Measurements from ENCODE around the gene DCP2.

Gene DCP2

GRCh38 chr5:113060408-113061025 is 83.9 kb downstream of the DCP2 start:
- Histone ChIP-seq H3K27ac (ENCODE audit: low read depth, low read length) (no peak overlapping the region), H3K4me2 (ENCODE audit: low read length) (no peak overlapping the region), H2BK120ac (ENCODE audit: low read depth, low read length) (no peak overlapping the region), H3K4me1 (ENCODE audit: control insufficient read depth, low read depth, low read length) (no peaks in the 10 kb centered on the region), H3K4me3 (ENCODE audit: low read length) (no peak overlapping the region), H3K36me3 (ENCODE audit: control insufficient read depth, insufficient read depth, low read length) (peaks cover 6% of the 10 kb centered on the region), H2AK5ac (ENCODE audit: low read length) (no peak overlapping the region), H2BK5ac (ENCODE audit: low read length) (no peak overlapping the region), H4K8ac (ENCODE audit: low read depth, low read length) (no peak overlapping the region), H3K18ac (ENCODE audit: low read length) (no peak overlapping the region), H3K9ac (ENCODE audit: low read length) (no peak overlapping the region), H3K79me2 (ENCODE audit: control insufficient read depth, insufficient read depth, low read length) (no peaks in the 10 kb centered on the region), H4K5ac (ENCODE audit: low read length) (no peak overlapping the region), H2BK15ac (replicated peaks; ENCODE audit: low read depth) (no peak overlapping the region), H3K4ac (ENCODE audit: low read depth, low read length) (no peak overlapping the region), H3K56ac (ENCODE audit: low read length) (no peak overlapping the region), H3K79me1 (ENCODE audit: low read length) (peaks cover 2% of the 10 kb centered on the region), H3K27me3 (ENCODE audit: insufficient read depth, low read length, poor library complexity) (no peaks in the 10 kb centered on the region), H3K23ac (ENCODE audit: low read length) (no peak overlapping the region)
- WGBS (ENCODE audit: extremely low coverage, insufficient coverage, low lambda C conversion rate): no CpG with 5 or more reads among the region's 4 CpGs
- no peak for DNase-seq

GRCh38 chr5:113061846-113062780 is 85.5 kb downstream of the DCP2 start:
- Histone ChIP-seq H2BK15ac (replicated peaks; ENCODE audit: low read depth) (no peak overlapping the region), H3K4me1 (ENCODE audit: control insufficient read depth, low read depth, low read length) (no peaks in the 10 kb centered on the region), H2BK5ac (ENCODE audit: low read length) (no peak overlapping the region), H3K4me2 (ENCODE audit: low read length) (no peak overlapping the region), H3K23ac (ENCODE audit: low read length) (no peak overlapping the region), H3K79me1 (ENCODE audit: low read length) (no peaks in the 10 kb centered on the region), H3K79me2 (ENCODE audit: control insufficient read depth, insufficient read depth, low read length) (no peaks in the 10 kb centered on the region), H3K4ac (ENCODE audit: low read depth, low read length) (no peak overlapping the region), H3K56ac (ENCODE audit: low read length) (no peak overlapping the region), H2BK120ac (ENCODE audit: low read depth, low read length) (no peak overlapping the region), H3K36me3 (ENCODE audit: control insufficient read depth, insufficient read depth, low read length) (peaks cover 13% of the 10 kb centered on the region), H4K8ac (ENCODE audit: low read depth, low read length) (no peak overlapping the region), H3K27me3 (ENCODE audit: insufficient read depth, low read length, poor library complexity) (no peaks in the 10 kb centered on the region), H3K27ac (ENCODE audit: low read depth, low read length) (no peak overlapping the region), H3K9ac (ENCODE audit: low read length) (no peak overlapping the region), H3K18ac (ENCODE audit: low read length) (no peak overlapping the region), H4K5ac (ENCODE audit: low read length) (no peak overlapping the region), H3K4me3 (ENCODE audit: low read length) (no peak overlapping the region), H2AK5ac (ENCODE audit: low read length) (no peak overlapping the region)
- no peak for DNase-seq
- WGBS (ENCODE audit: extremely low coverage, insufficient coverage, low lambda C conversion rate): no CpG with 5 or more reads among the region's 5 CpGs

- peaks cover 13% of the 10 kb centered on the region for H3K36me3 ChIP-seq (ENCODE audit: control insufficient read depth, insufficient read depth, low read length)
- H3K23ac ChIP-seq (ENCODE audit: low read length): no peak overlapping the region
- no peaks in the 10 kb centered on the region for H3K4me1 ChIP-seq (ENCODE audit: control insufficient read depth, low read depth, low read length)
- no peak overlapping the region for H3K4me3 ChIP-seq (ENCODE audit: low read length)
- H3K56ac ChIP-seq (ENCODE audit: low read length): no peak overlapping the region
- no peak overlapping the region for H4K5ac ChIP-seq (ENCODE audit: low read length)
- H3K4ac ChIP-seq (ENCODE audit: low read depth, low read length): no peak overlapping the region
- H3K27me3 ChIP-seq (ENCODE audit: insufficient read depth, low read length, poor library complexity): no peaks in the 10 kb centered on the region
- no peak overlapping the region for H2BK5ac ChIP-seq (ENCODE audit: low read length)
- H3K79me1 ChIP-seq (ENCODE audit: low read length): no peaks in the 10 kb centered on the region
- no peak overlapping the region for H3K18ac ChIP-seq (ENCODE audit: low read length)
- no peak overlapping the region for H3K4me2 ChIP-seq (ENCODE audit: low read length)
- H2BK120ac ChIP-seq (ENCODE audit: low read depth, low read length): no peak overlapping the region
- H4K8ac ChIP-seq (ENCODE audit: low read depth, low read length): no peak overlapping the region
- no peaks in the 10 kb centered on the region for H3K79me2 ChIP-seq (ENCODE audit: control insufficient read depth, insufficient read depth, low read length)
- H3K9ac ChIP-seq (ENCODE audit: low read length): no peak overlapping the region
- DNase-seq: no peak
- no peak overlapping the region for H3K27ac ChIP-seq (ENCODE audit: low read depth, low read length)
- no CpG with 5 or more reads among the region's 6 CpGs for WGBS (ENCODE audit: extremely low coverage, insufficient coverage, low lambda C conversion rate)
- H2AK5ac ChIP-seq (ENCODE audit: low read length): no peak overlapping the region
- H2BK15ac ChIP-seq (replicated peaks; ENCODE audit: low read depth): no peak overlapping the region
Measured at GRCh38 chr5:113062869-113063508, 86.4 kb downstream of the DCP2 start.

GRCh38 chr5:113063927-113064326 is 87.3 kb downstream of the DCP2 start:
- no CpG with 5 or more reads among the region's 12 CpGs for WGBS (ENCODE audit: extremely low coverage, insufficient coverage, low lambda C conversion rate)
- DNase-seq: no peak
- H3K79me1 ChIP-seq (ENCODE audit: low read length): no peaks in the 10 kb centered on the region

GRCh38 chr5:113064806-113065205 is 88.2 kb downstream of the DCP2 start:
- H3K9ac ChIP-seq (ENCODE audit: low read length): no peak overlapping the region
- no CpG with 5 or more reads among the region's 1 CpG for WGBS (ENCODE audit: extremely low coverage, insufficient coverage, low lambda C conversion rate)
- H3K18ac ChIP-seq (ENCODE audit: low read length): no peak overlapping the region
- H3K4me1 ChIP-seq (ENCODE audit: control insufficient read depth, low read depth, low read length): no peaks in the 10 kb centered on the region
- H4K8ac ChIP-seq (ENCODE audit: low read depth, low read length): no peak overlapping the region
- H3K23ac ChIP-seq (ENCODE audit: low read length): no peak overlapping the region
- H3K27me3 ChIP-seq (ENCODE audit: insufficient read depth, low read length, poor library complexity): no peaks in the 10 kb centered on the region
- H2BK5ac ChIP-seq (ENCODE audit: low read length): no peak overlapping the region
- H3K4me2 ChIP-seq (ENCODE audit: low read length): no peak overlapping the region
- H3K36me3 ChIP-seq (ENCODE audit: control insufficient read depth, insufficient read depth, low read length): peaks cover 14% of the 10 kb centered on the region
- H3K56ac ChIP-seq (ENCODE audit: low read length): no peak overlapping the region
- no peak overlapping the region for H3K4me3 ChIP-seq (ENCODE audit: low read length)
- no peak overlapping the region for H3K27ac ChIP-seq (ENCODE audit: low read depth, low read length)
- no peak overlapping the region for H2BK15ac ChIP-seq (replicated peaks; ENCODE audit: low read depth)
- H2BK120ac ChIP-seq (ENCODE audit: low read depth, low read length): no peak overlapping the region
- DNase-seq: no peak
- no peaks in the 10 kb centered on the region for H3K79me2 ChIP-seq (ENCODE audit: control insufficient read depth, insufficient read depth, low read length)
- H2AK5ac ChIP-seq (ENCODE audit: low read length): no peak overlapping the region
- H3K79me1 ChIP-seq (ENCODE audit: low read length): no peaks in the 10 kb centered on the region
- no peak overlapping the region for H3K4ac ChIP-seq (ENCODE audit: low read depth, low read length)
- H4K5ac ChIP-seq (ENCODE audit: low read length): no peak overlapping the region

More at GRCh38 chr5:113063927-113064326, 87.3 kb downstream of the DCP2 start:
- Histone ChIP-seq H3K36me3 (ENCODE audit: control insufficient read depth, insufficient read depth, low read length) (peaks cover 14% of the 10 kb centered on the region), H3K23ac (ENCODE audit: low read length) (no peak overlapping the region), H3K4me2 (ENCODE audit: low read length) (no peak overlapping the region), H3K4me3 (ENCODE audit: low read length) (no peak overlapping the region), H2BK120ac (ENCODE audit: low read depth, low read length) (no peak overlapping the region), H2AK5ac (ENCODE audit: low read length) (no peak overlapping the region), H3K56ac (ENCODE audit: low read length) (no peak overlapping the region), H2BK15ac (replicated peaks; ENCODE audit: low read depth) (no peak overlapping the region), H3K27me3 (ENCODE audit: insufficient read depth, low read length, poor library complexity) (no peaks in the 10 kb centered on the region), H2BK5ac (ENCODE audit: low read length) (no peak overlapping the region), H4K8ac (ENCODE audit: low read depth, low read length) (no peak overlapping the region), H3K18ac (ENCODE audit: low read length) (no peak overlapping the region), H3K9ac (ENCODE audit: low read length) (no peak overlapping the region), H3K4ac (ENCODE audit: low read depth, low read length) (no peak overlapping the region), H3K79me2 (ENCODE audit: control insufficient read depth, insufficient read depth, low read length) (no peaks in the 10 kb centered on the region), H3K4me1 (ENCODE audit: control insufficient read depth, low read depth, low read length) (no peaks in the 10 kb centered on the region), H3K27ac (ENCODE audit: low read depth, low read length) (no peak overlapping the region), H4K5ac (ENCODE audit: low read length) (no peak overlapping the region)

Measured in mesendoderm (in vitro differentiated cells).